ENCODE results near the gene NEO1.

- no peak for TF ChIP-seq POLR2A (IDR thresholded peaks at IDR 0.05; ENCODE audit: low read depth, low read length)
- TF ChIP-seq POLR2AphosphoS5 (IDR thresholded peaks at IDR 0.05; ENCODE audit: low read depth, low read length) = no peak
These were observed 33.1 kb upstream of the NEO1 start for GRCh38 chr15:73019154-73019553.

Measured in GM12892 (cell line).